Transverse colon (tissue), 4 donors: ENCODE results near the gene ZNF268.

Source experiments
- CTCF ChIP-seq, 5 experiments: fragments of 200-600 bp in 3 of 5; fragments of 450-650 bp in 2 of 5; sonication (generic) in 3 of 5; IDR thresholded peaks; 1 replicate in 2 of 5; 2 replicates in 3 of 5; pipeline ENCODE4 v1.5.1; 2016 to 2017; ENCODE audit warnings: antibody characterized with exemption in 5 of 5, inconsistent platforms in 3 of 5, mild to moderate bottlenecking in 2 of 5, moderate library complexity in 1 of 5
- EP300 ChIP-seq: sonication (generic); formaldehyde crosslinking; IDR thresholded peaks from one replicate; pipeline ENCODE4 v1.6.1; 2017; ENCODE audit warnings: antibody characterized with exemption, low read depth
- POLR2A ChIP-seq: fragments of 450-650 bp; IDR thresholded peaks from one replicate; pipeline ENCODE4 v1.6.1; 2016; ENCODE audit warnings: antibody characterized with exemption, mild to moderate bottlenecking, moderate library complexity
- POLR2AphosphoS5 ChIP-seq, 3 donors: sonication (generic); formaldehyde crosslinking; IDR thresholded peaks; one replicate each; pipeline ENCODE4 v1.6.1; 2016; ENCODE audit warnings: antibody characterized with exemption in 3 of 3

- TF ChIP-seq CTCF (IDR thresholded peaks at IDR 0.05): no peak
- TF ChIP-seq POLR2A: no peak
- TF ChIP-seq POLR2AphosphoS5 (IDR thresholded peaks at IDR 0.05): no peak
- no peak for TF ChIP-seq EP300
These were observed 35.3 kb upstream of the ZNF268 start for GRCh38 chr12:133145981-133146380.
